Jurkat, Clone E6-1 (cell line): ENCODE data around the gene REM2. TPM values are rescaled to one million over a fixed set of nuclear protein-coding genes. Genes with fewer than 3 reads are reported as not detected.

ENCODE experiments used
- DNase-seq: peaks from one replicate; pipeline ENCODE4 v3.0.0-alpha.2; 2011; ENCODE audit warnings: low read depth, low spot score
- H3K4me3 ChIP-seq: 2 replicates; pipeline ENCODE4 v1.5.1; 2011; ENCODE audit warnings: mild to moderate bottlenecking, low read length, control low read depth, moderate library complexity
- polyA plus RNA-seq: library from polyadenylated mRNA; unstranded; fragments of >200 nt; gene quantifications from one replicate; pipeline ENCODE4 v1.2.1, GENCODE V29; 2012; ENCODE audit warnings: missing spikeins; ENCODE audit not compliant: insufficient read length, insufficient read depth

REM2 gene, protein sequence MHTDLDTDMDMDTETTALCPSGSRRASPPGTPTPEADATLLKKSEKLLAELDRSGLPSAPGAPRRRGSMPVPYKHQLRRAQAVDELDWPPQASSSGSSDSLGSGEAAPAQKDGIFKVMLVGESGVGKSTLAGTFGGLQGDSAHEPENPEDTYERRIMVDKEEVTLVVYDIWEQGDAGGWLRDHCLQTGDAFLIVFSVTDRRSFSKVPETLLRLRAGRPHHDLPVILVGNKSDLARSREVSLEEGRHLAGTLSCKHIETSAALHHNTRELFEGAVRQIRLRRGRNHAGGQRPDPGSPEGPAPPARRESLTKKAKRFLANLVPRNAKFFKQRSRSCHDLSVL
- polyA plus RNA-seq, result not detected

- H3K4me3 ChIP-seq, result no peak within 1 kb of the TSS
- no peak for DNase-seq
Observed at GRCh38 chr14:22883173-22883976, at the start of gene REM2. Gene REM2, plus strand, starts transcription at chr14:22883222. Its CDS starts 66 bp downstream, at chr14:22883288.

DNA sequence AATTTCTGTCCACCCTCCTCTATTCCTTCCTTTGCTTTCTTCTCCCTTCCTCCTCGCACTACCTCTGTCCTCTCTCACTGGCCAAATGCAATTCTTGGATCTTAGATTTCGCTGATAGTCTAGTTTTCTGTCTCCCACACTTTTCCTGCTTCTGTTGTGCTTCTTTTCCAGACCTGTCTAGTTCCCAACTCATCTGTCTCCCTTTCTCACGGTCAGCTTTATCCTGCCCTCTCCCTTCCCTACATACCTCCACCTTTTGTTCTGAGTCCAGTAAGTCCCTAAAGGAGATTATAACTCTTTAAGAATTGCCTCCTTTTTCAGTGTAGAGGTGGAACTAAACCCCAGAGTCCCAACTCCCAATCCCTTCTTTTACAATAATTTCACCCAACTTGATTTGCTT is 47.5 kb upstream of the REM2 start:
- DNase-seq, result no peak
- H3K4me3 ChIP-seq, result no peak overlapping the region

DNA sequence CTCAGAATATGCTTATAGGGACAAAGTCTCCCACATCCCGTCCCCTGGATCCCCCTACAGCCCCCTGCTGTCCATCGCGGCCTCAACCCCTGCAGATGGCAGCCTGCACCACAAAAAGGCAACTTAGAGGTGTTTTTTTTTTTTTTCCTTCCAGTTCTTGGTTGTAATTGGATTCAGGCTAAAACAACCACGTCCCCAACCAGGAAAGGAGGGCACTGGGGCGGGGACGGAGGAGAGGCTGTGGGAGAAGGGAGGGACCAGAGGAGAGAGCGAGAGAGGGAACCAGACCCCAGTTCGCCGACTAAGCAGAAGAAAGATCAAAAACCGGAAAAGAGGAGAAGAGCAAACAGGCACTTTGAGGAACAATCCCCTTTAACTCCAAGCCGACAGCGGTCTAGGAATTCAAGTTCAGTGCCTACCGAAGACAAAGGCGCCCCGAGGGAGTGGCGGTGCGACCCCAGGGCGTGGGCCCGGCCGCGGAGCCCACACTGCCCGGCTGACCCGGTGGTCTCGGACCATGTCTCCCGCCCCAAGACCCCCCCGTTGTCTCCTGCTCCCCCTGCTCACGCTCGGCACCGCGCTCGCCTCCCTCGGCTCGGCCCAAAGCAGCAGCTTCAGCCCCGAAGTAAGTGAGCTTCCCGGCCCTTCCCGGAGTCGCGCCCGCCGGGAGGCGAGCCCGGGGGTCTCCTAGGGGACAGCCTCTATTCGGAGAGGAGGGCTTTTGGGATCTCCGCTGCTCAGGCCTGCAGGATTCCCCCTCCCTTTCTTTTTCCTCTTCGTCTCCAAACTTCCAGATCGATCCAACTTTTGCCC is 46.5 kb upstream of the REM2 start, which contains the start of gene MMP14:
TSS of gene MMP14 (plus strand) at position 285 of the 813 bp plus-strand sequence. CDS start at position 518, 233 bp downstream.
- H3K4me3 ChIP-seq, result no peak within 1 kb of the TSS
- no peak for DNase-seq

- H3K4me3 ChIP-seq, result no peak overlapping the region
- DNase-seq, result no peak
Observed at GRCh38 chr14:22837114-22837749, 45.8 kb upstream of the REM2 start.

- DNase-seq, result no peak
- H3K4me3 ChIP-seq, result no peak overlapping the region
Observed at GRCh38 chr14:22837750-22838538, 45.1 kb upstream of the REM2 start.

GRCh38 chr14:22838631-22839041 is 44.4 kb upstream of the REM2 start:
- no peak for DNase-seq
- H3K4me3 ChIP-seq, result no peak overlapping the region

GRCh38 chr14:22839159-22839779 is 43.8 kb upstream of the REM2 start:
- DNase-seq, result no peak
- no peak overlapping the region for H3K4me3 ChIP-seq

DNA sequence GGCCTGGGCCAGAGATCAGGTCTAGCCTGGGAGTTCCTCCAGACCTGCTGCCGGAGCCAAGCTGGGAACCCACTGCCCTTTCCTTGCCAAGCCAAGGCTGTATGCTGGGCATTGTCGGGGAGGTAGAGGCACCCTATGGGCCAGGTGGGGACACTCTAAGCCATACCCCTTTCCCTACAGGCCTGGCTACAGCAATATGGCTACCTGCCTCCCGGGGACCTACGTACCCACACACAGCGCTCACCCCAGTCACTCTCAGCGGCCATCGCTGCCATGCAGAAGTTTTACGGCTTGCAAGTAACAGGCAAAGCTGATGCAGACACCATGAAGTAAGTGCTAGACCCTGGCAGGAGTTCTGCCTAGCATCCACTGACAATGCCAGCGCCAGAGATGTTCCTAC is 41.7 kb upstream of the REM2 start:
- no peak overlapping the region for H3K4me3 ChIP-seq
- no peak for DNase-seq

DNA sequence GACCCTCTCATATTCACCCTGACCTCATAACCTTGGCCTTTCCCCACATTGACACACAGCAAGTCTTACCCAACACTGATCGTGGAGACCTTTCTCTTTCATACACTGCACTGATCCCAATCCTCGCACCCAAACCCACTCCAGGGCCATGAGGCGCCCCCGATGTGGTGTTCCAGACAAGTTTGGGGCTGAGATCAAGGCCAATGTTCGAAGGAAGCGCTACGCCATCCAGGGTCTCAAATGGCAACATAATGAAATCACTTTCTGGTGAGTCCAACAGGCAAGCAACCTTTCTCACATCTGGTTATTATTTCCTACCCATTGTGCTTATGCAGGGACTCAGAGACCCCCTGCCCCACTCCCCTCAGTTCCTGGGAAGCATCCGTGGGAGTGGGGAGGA is 41.3 kb upstream of the REM2 start:
- H3K4me3 ChIP-seq, result no peak overlapping the region
- DNase-seq, result no peak

- no peak overlapping the region for H3K4me3 ChIP-seq
- DNase-seq, result no peak
Observed at GRCh38 chr14:22842211-22843122, 40.6 kb upstream of the REM2 start.

GRCh38 chr14:22843123-22843925 is 39.7 kb upstream of the REM2 start:
- DNase-seq, result no peak
- H3K4me3 ChIP-seq, result no peak overlapping the region

DNA sequence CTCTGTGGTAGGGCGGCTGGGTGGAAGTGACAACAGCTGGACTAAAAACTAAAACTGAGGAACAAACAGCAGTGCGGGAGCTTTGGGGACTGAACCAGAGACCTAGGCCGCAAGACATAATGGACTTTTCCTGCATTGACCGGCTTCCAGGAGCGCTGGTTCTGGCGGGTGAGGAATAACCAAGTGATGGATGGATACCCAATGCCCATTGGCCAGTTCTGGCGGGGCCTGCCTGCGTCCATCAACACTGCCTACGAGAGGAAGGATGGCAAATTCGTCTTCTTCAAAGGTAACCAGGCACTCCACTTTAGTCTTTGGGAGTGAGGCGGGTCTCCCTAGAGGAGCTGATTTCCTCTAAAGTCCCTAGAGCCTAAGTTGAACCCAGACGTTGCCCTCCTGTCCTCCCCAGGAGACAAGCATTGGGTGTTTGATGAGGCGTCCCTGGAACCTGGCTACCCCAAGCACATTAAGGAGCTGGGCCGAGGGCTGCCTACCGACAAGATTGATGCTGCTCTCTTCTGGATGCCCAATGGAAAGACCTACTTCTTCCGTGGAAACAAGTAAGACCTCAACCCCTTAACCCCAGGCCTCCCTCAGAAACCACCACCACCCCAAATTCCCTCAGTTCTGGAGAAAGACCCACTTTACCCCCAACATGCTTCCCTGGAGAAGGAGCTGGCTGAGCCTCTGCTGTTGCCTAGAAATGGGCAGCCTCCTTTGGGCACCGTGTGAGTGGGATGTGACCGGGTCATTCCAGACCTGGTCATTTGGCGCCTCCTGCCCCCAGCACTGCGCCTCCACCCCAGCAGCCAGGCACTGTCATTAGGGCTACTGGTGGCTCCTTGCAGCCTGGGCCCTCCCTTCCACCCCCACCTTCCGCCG is 38.6 kb upstream of the REM2 start:
- H3K4me3 ChIP-seq, result no peak overlapping the region

GRCh38 chr14:22845103-22845394 is 38.0 kb upstream of the REM2 start:
- DNase-seq, result no peak
- H3K4me3 ChIP-seq, result no peak overlapping the region

More for the DNA sequence above, 38.6 kb upstream of the REM2 start:
- DNase-seq, result no peak

DNA sequence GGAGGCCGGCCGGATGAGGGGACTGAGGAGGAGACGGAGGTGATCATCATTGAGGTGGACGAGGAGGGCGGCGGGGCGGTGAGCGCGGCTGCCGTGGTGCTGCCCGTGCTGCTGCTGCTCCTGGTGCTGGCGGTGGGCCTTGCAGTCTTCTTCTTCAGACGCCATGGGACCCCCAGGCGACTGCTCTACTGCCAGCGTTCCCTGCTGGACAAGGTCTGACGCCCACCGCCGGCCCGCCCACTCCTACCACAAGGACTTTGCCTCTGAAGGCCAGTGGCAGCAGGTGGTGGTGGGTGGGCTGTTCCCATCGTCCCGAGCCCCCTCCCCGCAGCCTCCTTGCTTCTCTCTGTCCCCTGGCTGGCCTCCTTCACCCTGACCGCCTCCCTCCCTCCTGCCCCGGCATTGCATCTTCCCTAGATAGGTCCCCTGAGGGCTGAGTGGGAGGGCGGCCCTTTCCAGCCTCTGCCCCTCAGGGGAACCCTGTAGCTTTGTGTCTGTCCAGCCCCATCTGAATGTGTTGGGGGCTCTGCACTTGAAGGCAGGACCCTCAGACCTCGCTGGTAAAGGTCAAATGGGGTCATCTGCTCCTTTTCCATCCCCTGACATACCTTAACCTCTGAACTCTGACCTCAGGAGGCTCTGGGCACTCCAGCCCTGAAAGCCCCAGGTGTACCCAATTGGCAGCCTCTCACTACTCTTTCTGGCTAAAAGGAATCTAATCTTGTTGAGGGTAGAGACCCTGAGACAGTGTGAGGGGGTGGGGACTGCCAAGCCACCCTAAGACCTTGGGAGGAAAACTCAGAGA is 37.0 kb upstream of the REM2 start:
- H3K4me3 ChIP-seq, result no peak overlapping the region
- DNase-seq, result no peak
